Thoracic aorta (tissue), 2 donors: ENCODE results near the gene STAT5B. TPM values are rescaled to one million over a fixed set of nuclear protein-coding genes. Genes with fewer than 3 reads are reported as not detected.

ENCODE experiments used
- ATAC-seq: fragments of 150-250 bp; one replicate; pipeline ENCODE4 v1.8.0; 2017; ENCODE audit warnings: low read depth; ENCODE audit not compliant: insufficient number of reproducible peaks, low FRiP score
- DNase-seq: peaks from one replicate; pipeline ENCODE4 v3.0.0-alpha.2; 2020; ENCODE audit warnings: low spot score
- H3K27ac ChIP-seq, 2 donors: fragments of 200-600 bp; sonication (generic); 1 replicate in 1 of 2; 2 replicates in 1 of 2; pipeline ENCODE4 v1.5.1; 2016; ENCODE audit warnings: mild to moderate bottlenecking in 2 of 2, moderate library complexity in 2 of 2
- H3K27me3 ChIP-seq: fragments of 200-600 bp; sonication (generic); replicated peaks from 2 replicates; pipeline ENCODE4 v1.6.0; 2016; ENCODE audit warnings: mild to moderate bottlenecking; ENCODE audit not compliant: insufficient read depth
- H3K36me3 ChIP-seq: fragments of 200-600 bp; sonication (generic); one replicate; pipeline ENCODE4 v1.5.1; 2016
- H3K4me1 ChIP-seq, 2 donors: fragments of 200-600 bp; sonication (generic); 1 replicate in 1 of 2; 2 replicates in 1 of 2; pipeline versions ENCODE4 v1.5.1 to v1.6.0; 2016; ENCODE audit warnings: low read depth in 2 of 2, mild to moderate bottlenecking in 1 of 2; ENCODE audit not compliant: control insufficient read depth in 1 of 2
- H3K4me3 ChIP-seq: fragments of 200-600 bp; sonication (generic); 2 replicates; pipeline ENCODE4 v1.5.1; 2016; ENCODE audit warnings: mild to moderate bottlenecking
- H3K9me3 ChIP-seq: fragments of 200-600 bp; sonication (generic); 2 replicates; pipeline ENCODE4 v1.5.1; 2016
- total RNA-seq, 2 donors: library from RNA; depleted of rRNA; stranded (reverse); fragments of >200 nt; gene quantifications; one replicate each; pipeline versions ENCODE4 v1.1.0 to v1.2.3, GENCODE V29; 2016
- TF ChIP-seq, protein P1 (sequence below): fragments of 200-600 bp; sonication (generic); IDR thresholded peaks from one replicate; pipeline ENCODE4 v1.5.1; 2019; ENCODE audit warnings: antibody characterized with exemption

Gene STAT5B
- total RNA-seq, 2 donors from 2014 or later = 95.2 to 117 TPM

GRCh38 chr17:42296012-42296411 lies 19.8 kb upstream of the STAT5B start:
- Histone ChIP-seq H3K27ac (no peak overlapping the region), H3K36me3 (peaks cover 26% of the 10 kb centered on the region), H3K4me1 (no peaks in the 10 kb centered on the region), H3K9me3 (no peaks in the 10 kb centered on the region), H3K4me3 (no peak overlapping the region), H3K27me3 (no peaks in the 10 kb centered on the region)
- DNase-seq (no peak), ATAC-seq (no peak)
- TF ChIP-seq, protein P1, sequence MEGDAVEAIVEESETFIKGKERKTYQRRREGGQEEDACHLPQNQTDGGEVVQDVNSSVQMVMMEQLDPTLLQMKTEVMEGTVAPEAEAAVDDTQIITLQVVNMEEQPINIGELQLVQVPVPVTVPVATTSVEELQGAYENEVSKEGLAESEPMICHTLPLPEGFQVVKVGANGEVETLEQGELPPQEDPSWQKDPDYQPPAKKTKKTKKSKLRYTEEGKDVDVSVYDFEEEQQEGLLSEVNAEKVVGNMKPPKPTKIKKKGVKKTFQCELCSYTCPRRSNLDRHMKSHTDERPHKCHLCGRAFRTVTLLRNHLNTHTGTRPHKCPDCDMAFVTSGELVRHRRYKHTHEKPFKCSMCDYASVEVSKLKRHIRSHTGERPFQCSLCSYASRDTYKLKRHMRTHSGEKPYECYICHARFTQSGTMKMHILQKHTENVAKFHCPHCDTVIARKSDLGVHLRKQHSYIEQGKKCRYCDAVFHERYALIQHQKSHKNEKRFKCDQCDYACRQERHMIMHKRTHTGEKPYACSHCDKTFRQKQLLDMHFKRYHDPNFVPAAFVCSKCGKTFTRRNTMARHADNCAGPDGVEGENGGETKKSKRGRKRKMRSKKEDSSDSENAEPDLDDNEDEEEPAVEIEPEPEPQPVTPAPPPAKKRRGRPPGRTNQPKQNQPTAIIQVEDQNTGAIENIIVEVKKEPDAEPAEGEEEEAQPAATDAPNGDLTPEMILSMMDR = no peak

DNA sequence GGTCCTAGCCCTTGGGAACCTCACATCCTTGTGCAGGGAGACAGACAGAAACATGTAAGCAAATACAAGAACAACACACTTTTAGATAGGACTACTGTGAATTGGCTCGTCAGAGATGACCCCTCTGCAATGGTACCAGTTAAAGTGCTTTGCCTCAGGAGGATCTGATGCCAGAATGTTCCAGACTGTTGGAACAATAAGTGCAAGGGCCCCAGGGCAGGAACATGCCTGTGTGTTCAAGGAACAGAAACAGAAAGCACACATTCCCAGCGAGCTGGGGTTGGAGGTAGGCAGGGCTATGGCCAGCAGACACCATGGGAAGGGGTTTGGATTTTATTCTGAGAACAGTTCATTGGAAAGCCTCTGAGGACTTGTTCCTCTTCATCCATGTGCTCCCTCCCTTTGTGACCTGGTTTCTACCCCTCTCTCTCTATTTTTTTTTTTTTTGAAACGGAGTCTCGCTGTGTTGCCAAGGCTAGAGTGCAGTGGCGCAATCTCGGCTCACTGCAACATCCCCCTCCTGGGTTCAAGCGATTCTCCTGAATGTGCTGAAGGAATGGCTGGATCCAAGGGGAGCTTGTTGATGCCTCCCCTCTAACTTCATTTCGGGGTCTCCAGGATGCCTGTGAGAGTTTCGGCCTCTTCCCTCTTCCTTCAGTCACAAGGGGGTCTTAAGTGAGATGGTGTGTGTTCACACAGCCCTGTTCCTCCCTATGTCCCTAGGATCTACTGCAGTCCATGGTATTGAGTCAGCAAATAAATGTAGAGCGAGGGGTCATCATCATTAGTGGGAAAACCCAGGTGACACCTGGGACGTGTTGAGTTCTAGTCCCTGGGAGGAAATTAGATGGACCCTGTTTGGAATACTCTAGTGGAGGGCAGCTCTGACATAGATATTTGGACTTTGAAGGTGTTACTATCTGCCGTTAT lies 18.5 kb upstream of the STAT5B start:
- H3K4me1 ChIP-seq = peaks cover 0 to 6% of the 10 kb centered on the region in 2 donors
- H3K4me3 ChIP-seq = no peak overlapping the region
- no peaks in the 10 kb centered on the region for H3K27me3 ChIP-seq
- H3K27ac ChIP-seq = no peak overlapping the region
- TF ChIP-seq, protein P1 = no peak
- peaks cover 22% of the 10 kb centered on the region for H3K36me3 ChIP-seq
- H3K9me3 ChIP-seq = no peaks in the 10 kb centered on the region
- ATAC-seq (no peak), DNase-seq (no peak)

- H3K4me1 ChIP-seq = peaks cover 8 to 27% of the 10 kb centered on the region in 2 donors
- no peaks in the 10 kb centered on the region for H3K9me3 ChIP-seq
- H3K4me3 ChIP-seq = no peak overlapping the region
- TF ChIP-seq, protein P1 = no peak
- no peak overlapping the region for H3K27ac ChIP-seq
- H3K36me3 ChIP-seq = peaks cover 17% of the 10 kb centered on the region
- ATAC-seq = no peak
- no peak for DNase-seq
- H3K27me3 ChIP-seq = no peaks in the 10 kb centered on the region
These were observed 14.9 kb upstream of the STAT5B start for GRCh38 chr17:42291129-42291528.

DNA sequence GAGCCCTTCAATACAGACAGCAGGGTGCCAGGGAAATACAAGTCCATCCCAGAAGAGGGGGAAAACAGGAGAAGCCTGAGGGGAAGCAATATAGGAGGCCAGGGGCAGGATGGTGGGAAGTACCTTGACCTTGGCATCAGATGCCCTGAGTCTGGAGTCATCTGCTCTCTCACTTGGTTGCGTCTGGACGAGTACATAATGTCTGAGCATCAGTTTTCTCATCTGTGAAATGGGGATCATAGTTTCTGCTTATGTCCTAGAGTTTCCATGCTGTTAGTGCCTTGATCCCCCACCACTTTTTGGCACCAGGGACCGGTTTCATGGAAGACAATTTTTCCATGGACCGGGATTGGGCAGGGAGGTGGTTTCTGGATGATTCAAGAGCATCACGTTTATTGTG lies 14.4 kb upstream of the STAT5B start:
- TF ChIP-seq, protein P1 = no peak
- Histone ChIP-seq H3K27ac (no peak overlapping the region), H3K27me3 (no peaks in the 10 kb centered on the region), H3K9me3 (no peaks in the 10 kb centered on the region), H3K36me3 (peaks cover 16% of the 10 kb centered on the region), H3K4me3 (no peak overlapping the region), H3K4me1 (peaks cover 8 to 32% of the 10 kb centered on the region in 2 donors)
- no peak for ATAC-seq
- no peak for DNase-seq

DNA sequence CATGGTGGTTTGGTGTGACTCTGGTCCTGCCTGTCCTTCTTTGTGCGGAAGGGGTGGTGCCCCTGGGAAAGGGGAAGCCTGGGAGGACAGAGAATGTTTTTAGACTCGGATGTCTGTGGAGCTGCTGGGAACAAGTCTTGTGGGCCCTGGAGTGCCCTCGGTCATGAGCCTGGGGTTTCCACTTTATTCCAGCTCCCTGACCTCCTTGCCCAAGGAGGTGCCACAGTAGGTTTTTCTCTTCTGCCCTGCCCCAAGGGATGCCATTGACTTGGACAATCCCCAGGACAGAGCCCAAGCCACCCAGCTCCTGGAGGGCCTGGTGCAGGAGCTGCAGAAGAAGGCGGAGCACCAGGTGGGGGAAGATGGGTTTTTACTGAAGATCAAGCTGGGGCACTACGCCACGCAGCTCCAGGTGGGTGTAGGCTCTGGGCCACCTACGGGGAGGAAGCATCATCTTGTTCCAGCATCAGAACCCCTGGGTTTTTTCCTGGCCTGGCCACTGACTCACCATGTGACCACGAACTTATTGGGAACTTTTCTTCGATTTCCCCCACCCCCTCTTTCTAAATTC lies 13.5 kb upstream of the STAT5B start:
- TF ChIP-seq, protein P1 = no peak
- DNase-seq (no peak), ATAC-seq (no peak)
- Histone ChIP-seq H3K4me1 (peaks cover 8 to 34% of the 10 kb centered on the region in 2 donors), H3K4me3 (peak overlapping the region; percentile 91), H3K9me3 (no peaks in the 10 kb centered on the region), H3K27ac (peak overlapping the region in 1 of 2 donors; percentile 90), H3K36me3 (peaks cover 8% of the 10 kb centered on the region), H3K27me3 (no peaks in the 10 kb centered on the region)
